GM10847 (cell line): ENCODE results near the gene SLC13A4.

Experiments
- POLR2A ChIP-seq: IDR thresholded peaks from 2 replicates; pipeline ENCODE4 v1.6.1; 2011; ENCODE audit not compliant: insufficient read length; ENCODE audit errors: extremely low read depth

The SLC13A4 gene

GRCh38 chr7:135687466-135687865, 40.5 kb downstream of the SLC13A4 start:
- TF ChIP-seq POLR2A, result no peak

- no peak for TF ChIP-seq POLR2A
Measured at GRCh38 chr7:135685306-135686084, 42.5 kb downstream of the SLC13A4 start.

DNA sequence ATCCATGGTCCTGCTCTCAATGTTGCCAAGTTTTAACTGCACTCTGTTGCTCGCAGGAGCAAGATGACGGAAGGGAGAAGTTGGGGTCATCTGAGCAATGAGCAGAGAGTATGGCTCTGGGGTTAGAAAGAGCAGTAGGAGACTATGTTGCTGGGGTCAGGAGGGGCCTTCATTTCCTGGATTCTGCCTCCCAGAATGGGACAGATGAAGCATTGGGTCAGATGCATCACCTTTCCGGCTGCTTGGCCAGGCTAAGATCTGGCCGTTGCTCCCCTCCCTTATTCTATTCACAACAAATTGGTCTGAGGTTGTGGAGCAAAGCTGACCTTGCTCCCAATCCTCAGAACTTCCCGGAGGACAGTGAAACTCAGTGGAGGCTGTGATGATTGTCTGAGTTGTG, 43.3 kb downstream of the SLC13A4 start:
- no peak for TF ChIP-seq POLR2A

- no peak for TF ChIP-seq POLR2A
Measured at GRCh38 chr7:135684136-135684535, 43.9 kb downstream of the SLC13A4 start.

- TF ChIP-seq POLR2A, result no peak
Measured at GRCh38 chr7:135683609-135684008, 44.4 kb downstream of the SLC13A4 start.

GRCh38 chr7:135682191-135682590, 45.8 kb downstream of the SLC13A4 start:
- TF ChIP-seq POLR2A, result no peak

DNA sequence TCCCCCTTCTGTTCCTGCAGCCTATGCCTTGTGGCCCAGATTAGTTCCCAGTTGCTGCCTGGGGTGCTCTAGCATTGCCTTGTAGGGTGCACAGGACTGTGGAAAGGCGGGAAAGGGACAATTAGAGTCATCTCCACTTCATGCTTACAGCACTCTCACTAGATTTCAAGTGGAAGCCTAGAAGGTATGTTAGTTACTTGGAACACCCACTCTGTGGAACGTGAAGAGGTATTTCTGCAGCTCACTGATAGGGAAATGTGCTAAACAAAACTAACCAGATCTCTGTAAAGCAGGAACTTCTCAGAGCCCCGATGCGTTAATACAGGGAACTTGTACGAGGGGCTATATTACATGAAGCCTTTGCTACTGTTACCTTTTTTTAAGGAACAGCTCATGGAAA, 46.2 kb downstream of the SLC13A4 start:
- no peak for TF ChIP-seq POLR2A

GRCh38 chr7:135678612-135679575, 49.1 kb downstream of the SLC13A4 start:
- no peak for TF ChIP-seq POLR2A

DNA sequence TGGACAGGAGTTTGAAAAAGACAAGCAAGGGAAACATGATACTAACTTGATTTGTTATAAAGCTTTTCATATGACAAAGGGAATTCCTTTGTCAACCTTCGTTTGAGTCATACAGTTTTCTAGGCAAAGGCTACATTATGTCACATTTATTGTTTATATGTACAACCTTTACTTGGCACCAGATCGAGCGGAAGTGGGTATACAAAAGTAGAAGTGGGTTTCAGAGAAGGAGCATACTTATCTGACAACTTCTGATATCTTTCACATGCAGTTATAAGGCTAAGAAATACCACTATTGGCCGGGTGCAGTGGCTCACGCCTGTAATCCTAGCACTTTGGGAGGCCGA, 54.7 kb downstream of the SLC13A4 start:
- no peak for TF ChIP-seq POLR2A

DNA sequence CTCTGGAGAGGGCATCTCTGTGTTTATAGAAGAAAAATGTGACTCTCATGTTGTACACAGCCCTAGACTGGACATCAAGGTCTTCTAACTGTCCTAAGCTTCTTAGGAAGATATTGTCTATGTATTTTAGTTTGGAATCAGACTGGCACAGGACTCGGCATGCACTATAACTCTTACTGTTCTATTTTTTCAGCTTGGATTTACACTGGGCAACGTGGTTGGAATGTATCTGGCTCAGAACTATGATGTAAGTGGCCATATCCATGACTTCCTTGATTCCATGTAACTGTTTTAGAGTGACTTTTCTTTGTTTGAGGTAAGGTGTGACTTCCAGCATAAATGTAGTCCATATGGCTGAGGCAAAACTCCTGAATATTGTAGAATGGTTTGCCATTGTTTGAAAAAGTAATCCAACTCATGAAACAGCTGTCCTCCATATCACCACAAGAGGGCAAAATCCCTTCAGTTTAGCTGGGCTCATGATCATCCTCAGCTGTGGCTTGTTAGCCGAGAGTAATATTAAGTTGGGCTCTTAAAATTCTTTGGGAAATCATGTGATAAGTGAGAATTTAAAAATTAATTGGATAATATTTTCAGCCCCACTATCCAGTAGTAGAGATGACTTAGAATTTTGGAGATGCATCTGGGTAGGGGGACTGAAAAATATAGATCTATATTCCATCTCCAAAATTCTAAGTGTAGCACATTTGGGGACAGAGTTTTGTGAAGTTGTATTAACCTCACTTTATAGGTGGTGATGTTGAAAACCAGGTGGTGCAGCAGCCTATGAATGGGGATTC, 55.2 kb downstream of the SLC13A4 start:
- TF ChIP-seq POLR2A, result no peak

GRCh38 chr7:135670179-135670578, 57.8 kb downstream of the SLC13A4 start:
- TF ChIP-seq POLR2A, result no peak

- no peak for TF ChIP-seq POLR2A
Measured at GRCh38 chr7:135669774-135670173, 58.2 kb downstream of the SLC13A4 start.

- TF ChIP-seq POLR2A, result no peak
Measured at GRCh38 chr7:135666846-135667245, 61.1 kb downstream of the SLC13A4 start.

DNA sequence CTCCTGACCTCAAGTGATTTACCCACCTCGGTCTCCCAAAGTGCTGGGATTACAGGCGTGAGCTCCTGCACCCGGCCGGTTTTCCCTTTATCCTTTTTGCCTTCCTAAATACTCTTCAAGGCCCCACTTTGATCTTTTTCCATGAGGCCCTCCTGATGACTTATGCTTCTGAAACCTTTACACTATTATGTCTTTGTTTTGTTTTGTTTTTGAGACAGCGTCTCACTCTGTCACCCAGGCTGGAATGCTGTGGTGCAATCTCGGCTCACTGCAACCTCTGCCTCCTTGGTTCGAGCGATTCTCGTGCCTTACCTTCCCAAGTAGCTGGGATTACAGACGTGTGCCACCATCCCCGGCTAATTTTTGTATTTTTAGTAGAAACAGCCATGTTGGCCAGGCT, 61.8 kb downstream of the SLC13A4 start:
- TF ChIP-seq POLR2A, result no peak

DNA sequence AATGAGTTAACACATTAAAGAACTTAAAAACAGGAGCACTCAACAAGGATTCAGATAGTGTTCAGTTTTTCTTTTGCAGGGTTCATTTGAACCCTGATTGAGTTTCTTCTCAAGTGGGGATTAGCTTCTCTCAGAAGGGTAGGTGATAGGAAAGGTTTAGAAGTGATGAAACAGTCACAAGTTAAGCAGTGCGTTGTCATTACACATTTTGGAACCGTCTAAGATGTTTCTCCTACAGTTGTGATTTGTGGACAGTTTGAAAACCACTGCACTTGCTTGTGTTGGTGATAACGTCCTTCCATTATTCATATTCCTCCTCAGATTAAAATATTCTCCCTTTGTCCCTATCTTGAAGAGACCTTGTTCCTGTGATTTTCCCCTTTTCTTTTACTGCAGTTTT, 62.9 kb downstream of the SLC13A4 start:
- TF ChIP-seq POLR2A, result no peak

GRCh38 chr7:135664046-135664589, 63.9 kb downstream of the SLC13A4 start:
- no peak for TF ChIP-seq POLR2A
